ENCODE data around the gene ATXN7.

Gene ATXN7

GRCh38 chr3:63863150-63864007 is at the start of gene ATXN7, which contains the start of gene THOC7:
Gene ATXN7, plus strand, starts transcription at chr3:63863867. Its CDS starts 48,732 bp downstream, at chr3:63912599.
Gene THOC7, minus strand, starts transcription at chr3:63863805. Its CDS starts 15 bp downstream, at chr3:63863790.
- DNase-seq = peak; percentile 76

GRCh38 chr3:63814237-63814636 is 49.4 kb upstream of the ATXN7 start:
- DNase-seq = no peak

- no peak for DNase-seq
Observed at GRCh38 chr3:63817225-63817624, 46.4 kb upstream of the ATXN7 start.

- peak; percentile 69 for DNase-seq
Observed at GRCh38 chr3:63818282-63819150, 45.2 kb upstream of the ATXN7 start.

GRCh38 chr3:63819151-63819398 is 44.6 kb upstream of the ATXN7 start, which contains the start of gene C3orf49:
Gene C3orf49, plus strand, starts transcription at chr3:63819299. Its CDS starts 173 bp downstream, at chr3:63819472.
- DNase-seq = no peak

- no peak for DNase-seq
Observed at GRCh38 chr3:63824309-63824708, 39.4 kb upstream of the ATXN7 start.

GRCh38 chr3:63830526-63830925 is 33.1 kb upstream of the ATXN7 start:
- DNase-seq = no peak

- DNase-seq = no peak
Observed at GRCh38 chr3:63832395-63832794, 31.3 kb upstream of the ATXN7 start.

- DNase-seq = no peak
Observed at GRCh38 chr3:63841704-63842103, 22.0 kb upstream of the ATXN7 start.

GRCh38 chr3:63842127-63842526 is 21.5 kb upstream of the ATXN7 start:
- no peak for DNase-seq

GRCh38 chr3:63845215-63845614 is 18.5 kb upstream of the ATXN7 start:
- no peak for DNase-seq

GRCh38 chr3:63847718-63848450 is 15.8 kb upstream of the ATXN7 start:
- DNase-seq = no peak

GRCh38 chr3:63849175-63849574 is 14.5 kb upstream of the ATXN7 start:
- DNase-seq = no peak

- DNase-seq = no peak
Observed at GRCh38 chr3:63851287-63851686, 12.4 kb upstream of the ATXN7 start.

- no peak for DNase-seq
Observed at GRCh38 chr3:63853106-63853505, 10.6 kb upstream of the ATXN7 start.

- no peak for DNase-seq
Observed at GRCh38 chr3:63855333-63855940, 8.2 kb upstream of the ATXN7 start.

- no peak for DNase-seq
Observed at GRCh38 chr3:63857311-63857710, 6.4 kb upstream of the ATXN7 start.

GRCh38 chr3:63860776-63861175 is 2.9 kb upstream of the ATXN7 start:
- DNase-seq = no peak

- no peak for DNase-seq
Observed at GRCh38 chr3:63861306-63861705, 2.4 kb upstream of the ATXN7 start.

GRCh38 chr3:63862804-63863149 is 890 bp upstream of the ATXN7 start:
- DNase-seq = no peak

GRCh38 chr3:63864008-63864964 is 619 bp downstream of the ATXN7 start:
- peak; percentile 58 for DNase-seq

GRCh38 chr3:63864965-63865327 is 1.3 kb downstream of the ATXN7 start:
- DNase-seq = no peak

All from activated CD4-positive, alpha-beta T cell treated with anti-CD3 and anti-CD28 coated beads for 48 hours (primary cell).